HepG2 (cell line): ENCODE results near the gene ARHGDIA. TPM values are rescaled to one million over a fixed set of nuclear protein-coding genes. Genes with fewer than 3 reads are reported as not detected.

Experiments used
- ARID2 ChIP-seq: sonication (generic); formaldehyde crosslinking; IDR thresholded peaks from 2 replicates; pipeline ENCODE4 v1.8.1; 2022; ENCODE audit warnings: mild to moderate bottlenecking, missing genetic modification reagents, borderline replicate concordance
- CREM ChIP-seq, 2 experiments: sonication (generic) in 1 of 2; formaldehyde crosslinking in 1 of 2; IDR thresholded peaks; 2 replicates each; pipeline versions ENCODE4 v1.4.0 to v1.6.1; 2016 to 2020; ENCODE audit warnings: antibody characterized with exemption in 1 of 2, mild to moderate bottlenecking in 1 of 2, missing genetic modification reagents in 1 of 2
- HOXD1 ChIP-seq: sonication (generic); formaldehyde crosslinking; IDR thresholded peaks from 2 replicates; pipeline ENCODE4 v1.5.0; 2020; ENCODE audit warnings: missing genetic modification reagents
- IRF2 ChIP-seq: IDR thresholded peaks from 2 replicates; pipeline ENCODE4 v1.6.1; 2018; ENCODE audit warnings: missing genetic modification reagents, missing compliant biosample characterization
- JARID2 ChIP-seq: sonication (generic); formaldehyde crosslinking; IDR thresholded peaks from 2 replicates; pipeline ENCODE4 v1.8.1; 2023; ENCODE audit warnings: missing genetic modification reagents, inconsistent platforms; ENCODE audit not compliant: insufficient replicate concordance
- XBP1 ChIP-seq: sonication (generic); formaldehyde crosslinking; IDR thresholded peaks from 2 replicates; pipeline ENCODE4 v1.5.0; 2020; ENCODE audit warnings: missing genetic modification reagents
- ZMYM2 ChIP-seq: sonication (generic); formaldehyde crosslinking; IDR thresholded peaks from 2 replicates; pipeline ENCODE4 v1.8.0; 2022; ENCODE audit warnings: mild to moderate bottlenecking, missing genetic modification reagents
- ZSCAN21 ChIP-seq: sonication (generic); formaldehyde crosslinking; IDR thresholded peaks from 2 replicates; pipeline ENCODE4 v1.8.0; 2022; ENCODE audit warnings: mild to moderate bottlenecking, missing genetic modification reagents, moderate library complexity, borderline replicate concordance
- polyA plus RNA-seq, 8 experiments: library from polyadenylated mRNA; depleted of rRNA in 3 of 8; stranded (reverse) in 7 of 8; unstranded in 1 of 8; fragments of >200 nt; fragmentation: Illumina TruSeq in 4 of 8; extraction: Trizol in 4 of 8; gene quantifications; 2 replicates each; pipeline versions ENCODE4 v1.2.1 to v1.2.3, GENCODE V29; 2011 to 2016; ENCODE audit warnings: low read depth in 4 of 8, missing spikeins in 1 of 8, mixed read lengths in 1 of 8; ENCODE audit not compliant: insufficient read depth in 1 of 8
- total RNA-seq, 5 experiments: library from RNA; depleted of rRNA; stranded (reverse); fragments of >200 nt; fragmentation: Illumina TruSeq; extraction: Trizol; gene quantifications; 2 replicates each; pipeline ENCODE4 v1.2.3, GENCODE V29; 2016; ENCODE audit warnings: low read depth in 1 of 5
- TF ChIP-seq, protein P1 (sequence below): sonication (generic); formaldehyde crosslinking; IDR thresholded peaks from 2 replicates; pipeline ENCODE4 v1.5.0; 2020; ENCODE audit warnings: mild to moderate bottlenecking, missing genetic modification reagents, borderline replicate concordance
- TF ChIP-seq, protein P2 (sequence below): sonication (generic); formaldehyde crosslinking; IDR thresholded peaks from 2 replicates; pipeline ENCODE4 v1.5.0; 2020; ENCODE audit warnings: missing genetic modification reagents
- TF ChIP-seq, protein P3 (sequence below): sonication (generic); formaldehyde crosslinking; IDR thresholded peaks from 2 replicates; pipeline ENCODE4 v1.8.0; 2022; ENCODE audit warnings: mild to moderate bottlenecking, missing genetic modification reagents, moderate library complexity
- TF ChIP-seq, protein P4 (sequence below), 2 experiments: sonication (generic) in 1 of 2; formaldehyde crosslinking in 1 of 2; IDR thresholded peaks; 2 replicates each; pipeline versions ENCODE4 v1.6.1 to v1.9.0; 2014 to 2022; ENCODE audit warnings: antibody characterized with exemption in 1 of 2, borderline replicate concordance in 1 of 2, inconsistent platforms in 1 of 2, low read depth in 1 of 2, missing genetic modification reagents in 1 of 2
- TF ChIP-seq, protein P5 (sequence below): IDR thresholded peaks from 2 replicates; pipeline ENCODE4 v1.6.1; 2016; ENCODE audit warnings: missing genetic modification reagents, missing compliant biosample characterization

ARHGDIA gene
- total and polyA plus RNA-seq, 2 of the 13 experiments (the other 11 are each of a cell fraction or from before 2014, with no cell fraction given) = 40.0 to 64.0 TPM

DNA sequence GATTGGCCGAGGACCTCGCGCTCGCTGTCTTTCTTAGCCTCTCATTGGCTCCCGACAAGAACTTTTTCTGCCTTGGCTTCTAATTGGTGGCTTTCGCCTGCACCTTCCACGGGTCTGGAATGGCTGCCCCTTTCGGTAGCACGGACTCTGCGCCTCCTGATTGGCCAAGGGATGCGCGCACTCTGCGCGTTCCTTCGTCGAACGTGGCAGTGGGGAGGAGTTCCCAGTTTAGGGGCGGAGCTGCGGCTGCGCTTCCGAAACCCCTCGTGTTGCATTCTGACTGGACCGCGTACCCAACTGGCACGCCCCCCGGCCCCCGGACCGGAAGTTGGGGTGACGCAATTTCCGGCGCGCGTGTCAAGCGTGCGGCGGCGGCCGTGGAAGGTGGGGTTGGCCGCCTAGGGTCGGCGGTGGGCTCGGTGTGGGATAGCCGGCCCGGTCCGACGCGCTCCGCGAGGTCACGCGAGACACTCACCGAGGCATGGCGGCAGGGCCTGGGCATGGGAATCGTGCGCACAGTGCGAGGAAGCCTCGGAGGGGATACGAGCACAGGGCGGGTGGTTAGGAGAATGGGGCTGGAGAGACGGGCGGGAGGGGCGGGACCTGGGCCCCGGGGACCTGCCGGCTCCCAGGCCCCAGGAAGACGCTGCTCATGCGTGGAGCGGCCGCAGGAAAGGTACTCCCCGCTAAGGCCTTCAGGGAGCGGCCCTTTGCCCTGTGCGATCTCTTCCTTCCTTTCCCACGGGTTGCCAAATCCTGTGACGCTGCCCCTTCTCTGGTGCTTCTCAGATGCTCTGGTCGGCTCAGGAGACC is 10.2 kb downstream of the ARHGDIA start (continued):
- TF ChIP-seq, protein P1, sequence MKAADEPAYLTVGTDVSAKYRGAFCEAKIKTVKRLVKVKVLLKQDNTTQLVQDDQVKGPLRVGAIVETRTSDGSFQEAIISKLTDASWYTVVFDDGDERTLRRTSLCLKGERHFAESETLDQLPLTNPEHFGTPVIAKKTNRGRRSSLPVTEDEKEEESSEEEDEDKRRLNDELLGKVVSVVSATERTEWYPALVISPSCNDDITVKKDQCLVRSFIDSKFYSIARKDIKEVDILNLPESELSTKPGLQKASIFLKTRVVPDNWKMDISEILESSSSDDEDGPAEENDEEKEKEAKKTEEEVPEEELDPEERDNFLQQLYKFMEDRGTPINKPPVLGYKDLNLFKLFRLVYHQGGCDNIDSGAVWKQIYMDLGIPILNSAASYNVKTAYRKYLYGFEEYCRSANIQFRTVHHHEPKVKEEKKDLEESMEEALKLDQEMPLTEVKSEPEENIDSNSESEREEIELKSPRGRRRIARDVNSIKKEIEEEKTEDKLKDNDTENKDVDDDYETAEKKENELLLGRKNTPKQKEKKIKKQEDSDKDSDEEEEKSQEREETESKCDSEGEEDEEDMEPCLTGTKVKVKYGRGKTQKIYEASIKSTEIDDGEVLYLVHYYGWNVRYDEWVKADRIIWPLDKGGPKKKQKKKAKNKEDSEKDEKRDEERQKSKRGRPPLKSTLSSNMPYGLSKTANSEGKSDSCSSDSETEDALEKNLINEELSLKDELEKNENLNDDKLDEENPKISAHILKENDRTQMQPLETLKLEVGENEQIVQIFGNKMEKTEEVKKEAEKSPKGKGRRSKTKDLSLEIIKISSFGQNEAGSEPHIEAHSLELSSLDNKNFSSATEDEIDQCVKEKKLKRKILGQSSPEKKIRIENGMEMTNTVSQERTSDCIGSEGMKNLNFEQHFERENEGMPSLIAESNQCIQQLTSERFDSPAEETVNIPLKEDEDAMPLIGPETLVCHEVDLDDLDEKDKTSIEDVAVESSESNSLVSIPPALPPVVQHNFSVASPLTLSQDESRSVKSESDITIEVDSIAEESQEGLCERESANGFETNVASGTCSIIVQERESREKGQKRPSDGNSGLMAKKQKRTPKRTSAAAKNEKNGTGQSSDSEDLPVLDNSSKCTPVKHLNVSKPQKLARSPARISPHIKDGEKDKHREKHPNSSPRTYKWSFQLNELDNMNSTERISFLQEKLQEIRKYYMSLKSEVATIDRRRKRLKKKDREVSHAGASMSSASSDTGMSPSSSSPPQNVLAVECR (CRISPR knock-in tag) = peak; percentile 89
- TF ChIP-seq ARID2 (CRISPR knock-in tag) (no peak; the same call in 1 of the 2 replicates), XBP1 (peak; percentile 99), HOXD1 (CRISPR knock-in tag) (peak; percentile 94), CREM (IDR thresholded peaks at IDR 0.05) (peak; percentile 95), CREM (CRISPR knock-in tag; IDR thresholded peaks at IDR 0.05) (peak; percentile 69), IRF2 (CRISPR knock-in tag) (peak; percentile 91), JARID2 (peak; percentile 89), ZSCAN21 (CRISPR knock-in tag) (peak; percentile 84; the same call in 1 of the 2 replicates), ZMYM2 (peak; percentile 84)
- TF ChIP-seq, protein P2, sequence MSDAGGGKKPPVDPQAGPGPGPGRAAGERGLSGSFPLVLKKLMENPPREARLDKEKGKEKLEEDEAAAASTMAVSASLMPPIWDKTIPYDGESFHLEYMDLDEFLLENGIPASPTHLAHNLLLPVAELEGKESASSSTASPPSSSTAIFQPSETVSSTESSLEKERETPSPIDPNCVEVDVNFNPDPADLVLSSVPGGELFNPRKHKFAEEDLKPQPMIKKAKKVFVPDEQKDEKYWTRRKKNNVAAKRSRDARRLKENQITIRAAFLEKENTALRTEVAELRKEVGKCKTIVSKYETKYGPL (CRISPR knock-in tag) = 0 out of 2 replicates have a peak, but pooled peaks have one; percentile 53
- TF ChIP-seq, protein P3, sequence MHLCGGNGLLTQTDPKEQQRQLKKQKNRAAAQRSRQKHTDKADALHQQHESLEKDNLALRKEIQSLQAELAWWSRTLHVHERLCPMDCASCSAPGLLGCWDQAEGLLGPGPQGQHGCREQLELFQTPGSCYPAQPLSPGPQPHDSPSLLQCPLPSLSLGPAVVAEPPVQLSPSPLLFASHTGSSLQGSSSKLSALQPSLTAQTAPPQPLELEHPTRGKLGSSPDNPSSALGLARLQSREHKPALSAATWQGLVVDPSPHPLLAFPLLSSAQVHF = peak; percentile 93
- TF ChIP-seq, protein P4, sequence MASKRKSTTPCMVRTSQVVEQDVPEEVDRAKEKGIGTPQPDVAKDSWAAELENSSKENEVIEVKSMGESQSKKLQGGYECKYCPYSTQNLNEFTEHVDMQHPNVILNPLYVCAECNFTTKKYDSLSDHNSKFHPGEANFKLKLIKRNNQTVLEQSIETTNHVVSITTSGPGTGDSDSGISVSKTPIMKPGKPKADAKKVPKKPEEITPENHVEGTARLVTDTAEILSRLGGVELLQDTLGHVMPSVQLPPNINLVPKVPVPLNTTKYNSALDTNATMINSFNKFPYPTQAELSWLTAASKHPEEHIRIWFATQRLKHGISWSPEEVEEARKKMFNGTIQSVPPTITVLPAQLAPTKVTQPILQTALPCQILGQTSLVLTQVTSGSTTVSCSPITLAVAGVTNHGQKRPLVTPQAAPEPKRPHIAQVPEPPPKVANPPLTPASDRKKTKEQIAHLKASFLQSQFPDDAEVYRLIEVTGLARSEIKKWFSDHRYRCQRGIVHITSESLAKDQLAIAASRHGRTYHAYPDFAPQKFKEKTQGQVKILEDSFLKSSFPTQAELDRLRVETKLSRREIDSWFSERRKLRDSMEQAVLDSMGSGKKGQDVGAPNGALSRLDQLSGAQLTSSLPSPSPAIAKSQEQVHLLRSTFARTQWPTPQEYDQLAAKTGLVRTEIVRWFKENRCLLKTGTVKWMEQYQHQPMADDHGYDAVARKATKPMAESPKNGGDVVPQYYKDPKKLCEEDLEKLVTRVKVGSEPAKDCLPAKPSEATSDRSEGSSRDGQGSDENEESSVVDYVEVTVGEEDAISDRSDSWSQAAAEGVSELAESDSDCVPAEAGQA (IDR thresholded peaks at IDR 0.05; ENCODE audit: low read depth) = peak; percentile 83
- TF ChIP-seq, protein P4 (CRISPR knock-in tag; IDR thresholded peaks at IDR 0.05; ENCODE audit: borderline replicate concordance) = peak; percentile 29; the same call in 1 of the 2 replicates
- TF ChIP-seq, protein P5, sequence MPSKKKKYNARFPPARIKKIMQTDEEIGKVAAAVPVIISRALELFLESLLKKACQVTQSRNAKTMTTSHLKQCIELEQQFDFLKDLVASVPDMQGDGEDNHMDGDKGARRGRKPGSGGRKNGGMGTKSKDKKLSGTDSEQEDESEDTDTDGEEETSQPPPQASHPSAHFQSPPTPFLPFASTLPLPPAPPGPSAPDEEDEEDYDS (CRISPR knock-in tag) = peak; percentile 90
